ENCODE data around the gene BCAS3. TPM values are rescaled to one million over a fixed set of nuclear protein-coding genes. Genes with fewer than 3 reads are reported as not detected.
"Not testable (repeated sequence)": the region's sequence is repeated elsewhere in the genome, so short reads cannot be mapped to it uniquely, and the experiment has no call there.

The BCAS3 gene
- total RNA-seq, 1 experiment from 2014 or later = 26.3 TPM

DNA sequence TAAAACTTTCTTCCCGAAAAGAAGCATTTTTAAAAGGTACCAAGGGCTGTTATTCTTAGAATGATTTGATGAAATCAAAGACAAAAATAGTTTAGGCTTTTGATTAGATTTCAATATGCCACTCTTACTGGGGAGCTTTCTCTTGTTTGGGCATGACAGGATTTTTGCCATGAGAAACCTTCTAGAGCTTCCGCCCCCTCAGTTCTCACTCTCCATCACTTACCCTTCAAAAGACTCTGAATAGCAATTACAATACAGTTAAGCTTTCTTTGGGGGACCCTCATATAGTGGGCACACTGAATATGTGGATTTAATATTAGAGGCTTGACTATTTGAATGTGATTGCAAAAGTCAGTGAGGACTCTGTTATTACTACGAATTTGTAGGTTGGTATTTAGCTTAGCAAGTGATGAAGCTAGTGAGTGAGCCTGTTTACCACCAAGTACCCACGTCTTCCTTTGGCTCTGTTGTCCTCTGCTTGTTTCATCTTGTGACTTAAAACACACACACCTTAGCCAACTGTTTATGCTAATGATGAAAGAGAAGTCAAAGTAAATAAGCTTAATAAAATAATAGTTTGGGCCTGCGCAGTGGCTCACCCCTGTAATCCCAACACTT lies 563.3 kb downstream of the BCAS3 start:
- ATAC-seq (no peak), DNase-seq (ENCODE audit: low read depth, low spot score) (no peak)
- ChIA-PET CTCF (no interaction called here), POLR2A (no interaction called here), RAD21 (ENCODE audit: low non-redundant PET in 1 of 2, low total read pairs in 2 of 2, uncharacterized antibody in 2 of 2, unreplicated experiment in 2 of 2) (no interaction called here)
- Histone ChIP-seq H3K9ac (ENCODE audit: low read length) (no peak overlapping the region), H3K4me2 (ENCODE audit: low read length) (no peak overlapping the region), H3K27ac (ENCODE audit: low read depth, low read length) (no peak overlapping the region), H3K4me1 (ENCODE audit: control insufficient read depth in 1 of 2, insufficient read depth in 2 of 2, low read length in 2 of 2) (no peaks in the 10 kb centered on the region), H2AFZ (ENCODE audit: low read depth, low read length, poor library complexity, severe bottlenecking) (no peak overlapping the region), H3K79me2 (ENCODE audit: insufficient read depth, low read length) (no peaks in the 10 kb centered on the region), H4K20me1 (ENCODE audit: insufficient read depth) (no peaks in the 10 kb centered on the region), H3K9me3 (ENCODE audit: control insufficient read depth in 1 of 2, insufficient read depth in 1 of 2, low read depth in 1 of 2, low read length in 2 of 2) (0 out of 4 replicates have a peak, but pooled peaks cover 0 to 5% of the 10 kb centered on the region in 2 experiments), H3K9me2 (ENCODE audit: insufficient read depth) (no peaks in the 10 kb centered on the region), H3K36me3 (ENCODE audit: control insufficient read depth in 1 of 2, insufficient read depth in 2 of 2, low read length in 2 of 2) (no peaks in the 10 kb centered on the region), H3K27me3 (ENCODE audit: insufficient read depth, low read length) (no peaks in the 10 kb centered on the region), H3K4me3 (replicated peaks in 1 of 2; ENCODE audit: low read depth in 1 of 2, low read length in 2 of 2) (no peak overlapping the region)
- intact Hi-C loops (cut with micrococcal nuclease) = no loop called here
- TF ChIP-seq REST (IDR thresholded peaks at IDR 0.05; ENCODE audit: low read depth) = no peak
- TF ChIP-seq FOSL1 (IDR thresholded peaks at IDR 0.05; ENCODE audit: low read depth) = no peak
- no TSS peak for BruUV-seq (replicated peaks)

DNA sequence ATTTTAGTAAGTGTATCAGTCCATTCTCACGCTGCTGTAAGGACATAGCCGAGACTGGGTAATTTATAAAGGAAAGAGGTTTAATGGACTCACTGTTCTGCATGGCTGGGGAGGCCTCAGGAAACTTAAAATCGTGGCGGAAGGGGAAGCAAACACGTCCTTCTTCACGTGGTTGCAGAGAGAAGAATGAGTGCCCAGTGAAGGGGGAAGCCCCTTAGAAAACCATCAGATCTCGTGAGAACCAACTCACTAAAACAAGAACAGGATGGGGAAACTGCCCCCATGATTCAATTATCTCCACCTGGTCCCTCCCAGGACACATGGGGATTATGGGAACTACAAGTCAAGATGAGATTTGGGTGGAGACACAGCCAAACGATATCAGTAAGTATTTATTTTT lies 567.3 kb downstream of the BCAS3 start:
- CTCF ChIA-PET; RAD21 ChIA-PET (ENCODE audit: low non-redundant PET in 1 of 2, low total read pairs in 2 of 2, uncharacterized antibody in 2 of 2, unreplicated experiment in 2 of 2); DNase-seq (ENCODE audit: low read depth, low spot score): not testable (repeated sequence)

More for the DNA sequence above, 567.3 kb downstream of the BCAS3 start:
- H3K4me3 ChIP-seq (replicated peaks in 1 of 2; ENCODE audit: low read depth in 1 of 2, low read length in 2 of 2); H3K27ac ChIP-seq (ENCODE audit: low read depth, low read length); POLR2A ChIA-PET; H3K9me3 ChIP-seq (ENCODE audit: control insufficient read depth in 1 of 2, insufficient read depth in 1 of 2, low read depth in 1 of 2, low read length in 2 of 2); H3K27me3 ChIP-seq (ENCODE audit: insufficient read depth, low read length); H3K36me3 ChIP-seq (ENCODE audit: control insufficient read depth in 1 of 2, insufficient read depth in 2 of 2, low read length in 2 of 2); H3K9ac ChIP-seq (ENCODE audit: low read length); BruUV-seq (replicated peaks); H3K4me1 ChIP-seq (ENCODE audit: control insufficient read depth in 1 of 2, insufficient read depth in 2 of 2, low read length in 2 of 2); ATAC-seq; intact Hi-C loops (cut with micrococcal nuclease); H3K79me2 ChIP-seq (ENCODE audit: insufficient read depth, low read length); H2AFZ ChIP-seq (ENCODE audit: low read depth, low read length, poor library complexity, severe bottlenecking); H4K20me1 ChIP-seq (ENCODE audit: insufficient read depth); H3K9me2 ChIP-seq (ENCODE audit: insufficient read depth); H3K4me2 ChIP-seq (ENCODE audit: low read length): not testable (repeated sequence)

Data from HCT116 (cell line).